ENCODE measurements around the gene IFNL2. TPM values are rescaled to one million over a fixed set of nuclear protein-coding genes. Genes with fewer than 3 reads are reported as not detected.

IFNL2 gene
- total and polyA plus RNA-seq, 12 donors, result not detected

- DNase-seq, result no peak
- 79 to 87% (median 83%) methylated on average over 26 to 29 of the region's 29 CpGs for WGBS, 4 donors
- Histone ChIP-seq H3K4me3 (no peak overlapping the region), H3K4me1 (replicated peaks in 1 of 2) (no peaks in the 10 kb centered on the region), H3K9me3 (replicated peaks in 1 of 3) (no peaks in the 10 kb centered on the region), H3K27me3 (peaks cover 11% of the 10 kb centered on the region), H3K36me3 (replicated peaks in 1 of 2) (no peaks in the 10 kb centered on the region), H3K27ac (no peak overlapping the region)
- no peak for TF ChIP-seq CTCF (IDR thresholded peaks at IDR 0.05)
- no peak for TF ChIP-seq POLR2A (IDR thresholded peaks at IDR 0.05)
- intact Hi-C loops (cut with DNase I), result no loop called here
Observed at GRCh38 chr19:39254531-39255345, 13.5 kb upstream of the IFNL2 start.

GRCh38 chr19:39257227-39257626 lies 11.0 kb upstream of the IFNL2 start:
- no peaks in the 10 kb centered on the region for H3K9me3 ChIP-seq (replicated peaks in 1 of 3)
- intact Hi-C loops (cut with DNase I), result no loop called here
- no peak overlapping the region for H3K4me3 ChIP-seq
- H3K27me3 ChIP-seq, result peaks cover 18% of the 10 kb centered on the region
- WGBS, 4 donors, result 93 to 98% (median 97%) methylated on average over 4 of the region's 4 CpGs
- no peak for DNase-seq
- no peaks in the 10 kb centered on the region for H3K4me1 ChIP-seq (replicated peaks in 1 of 2)
- no peak overlapping the region for H3K27ac ChIP-seq
- H3K36me3 ChIP-seq (replicated peaks in 1 of 2), result no peaks in the 10 kb centered on the region
- TF ChIP-seq CTCF (IDR thresholded peaks at IDR 0.05), result no peak
- no peak for TF ChIP-seq POLR2A (IDR thresholded peaks at IDR 0.05)

- no peaks in the 10 kb centered on the region for H3K36me3 ChIP-seq (replicated peaks in 1 of 2)
- DNase-seq, result no peak
- no peaks in the 10 kb centered on the region for H3K9me3 ChIP-seq (replicated peaks in 1 of 3)
- no peak overlapping the region for H3K27ac ChIP-seq
- TF ChIP-seq POLR2A (IDR thresholded peaks at IDR 0.05) (no peak), CTCF (IDR thresholded peaks at IDR 0.05) (no peak)
- 65 to 90% (median 74%) methylated on average over 2 to 3 of the region's 3 CpGs for WGBS, 4 donors
- intact Hi-C loops (cut with DNase I), result no loop called here
- H3K4me1 ChIP-seq (replicated peaks in 1 of 2), result no peaks in the 10 kb centered on the region
- H3K27me3 ChIP-seq, result peaks cover 44% of the 10 kb centered on the region
- no peak overlapping the region for H3K4me3 ChIP-seq
Observed at GRCh38 chr19:39261704-39262103, 6.5 kb upstream of the IFNL2 start.

GRCh38 chr19:39262496-39262895 lies 5.7 kb upstream of the IFNL2 start:
- H3K27ac ChIP-seq, result no peak overlapping the region
- no peaks in the 10 kb centered on the region for H3K9me3 ChIP-seq (replicated peaks in 1 of 3)
- 88 to 94% (median 92%) methylated on average over 4 of the region's 4 CpGs for WGBS, 4 donors
- H3K4me3 ChIP-seq, result no peak overlapping the region
- intact Hi-C loops (cut with DNase I), result no loop called here
- H3K36me3 ChIP-seq (replicated peaks in 1 of 2), result no peaks in the 10 kb centered on the region
- TF ChIP-seq CTCF (IDR thresholded peaks at IDR 0.05), result no peak
- TF ChIP-seq POLR2A (IDR thresholded peaks at IDR 0.05), result no peak
- H3K4me1 ChIP-seq (replicated peaks in 1 of 2), result no peaks in the 10 kb centered on the region
- peaks cover 44% of the 10 kb centered on the region for H3K27me3 ChIP-seq
- no peak for DNase-seq
